HTERT RPE-1 (cell line): ENCODE data around the gene SLC66A2.
"Not testable (repeated sequence)": the region's sequence is repeated elsewhere in the genome, so short reads cannot be mapped to it uniquely, and the experiment has no call there.

Source experiments
- in situ Hi-C: fragments of 300-500 bp; cut with MboI; formaldehyde crosslinking; loops from 4 replicates; pipeline ENCODE4 v1.14.3; 2020; ENCODE audit warnings: low sequenced_read_pairs

Gene SLC66A2

GRCh38 chr18:79869591-79870300 is 81.7 kb downstream of the SLC66A2 start:
- in situ Hi-C loops: no loop called here

- in situ Hi-C loops: no loop called here
Observed at GRCh38 chr18:79868811-79869541, 82.5 kb downstream of the SLC66A2 start.

DNA sequence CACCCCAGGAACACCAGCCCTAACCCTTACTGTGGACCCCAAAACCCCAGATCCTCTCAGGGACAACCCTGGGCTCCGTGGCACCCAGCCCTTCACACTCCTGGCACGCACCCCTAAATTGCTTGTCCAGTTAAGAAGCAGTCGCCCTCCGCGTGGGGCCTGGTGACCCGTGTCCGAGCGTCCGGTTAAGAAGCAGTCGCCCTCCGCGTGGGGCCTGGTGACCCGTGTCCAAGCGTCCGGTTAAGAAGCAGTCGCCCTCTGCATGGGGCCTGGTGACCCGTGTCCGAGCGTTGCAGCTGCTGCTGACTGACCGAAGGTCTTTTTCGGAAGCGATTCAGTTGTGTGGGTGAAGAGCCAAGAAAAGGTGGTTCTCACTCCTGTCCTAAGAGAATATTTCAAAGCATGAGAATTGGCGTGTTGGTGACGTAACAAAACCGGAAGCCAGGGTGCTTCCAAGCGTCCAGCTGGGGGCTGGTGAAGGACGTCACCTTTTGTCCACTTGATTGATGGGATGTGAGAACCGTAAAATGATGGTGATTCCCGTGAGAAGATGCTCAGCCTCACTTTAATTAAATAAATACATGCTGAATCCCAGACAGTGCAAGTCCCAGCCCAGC is 83.2 kb downstream of the SLC66A2 start:
- in situ Hi-C loops: no loop called here

- in situ Hi-C loops: no loop called here
Observed at GRCh38 chr18:79867666-79868065, 83.8 kb downstream of the SLC66A2 start.

DNA sequence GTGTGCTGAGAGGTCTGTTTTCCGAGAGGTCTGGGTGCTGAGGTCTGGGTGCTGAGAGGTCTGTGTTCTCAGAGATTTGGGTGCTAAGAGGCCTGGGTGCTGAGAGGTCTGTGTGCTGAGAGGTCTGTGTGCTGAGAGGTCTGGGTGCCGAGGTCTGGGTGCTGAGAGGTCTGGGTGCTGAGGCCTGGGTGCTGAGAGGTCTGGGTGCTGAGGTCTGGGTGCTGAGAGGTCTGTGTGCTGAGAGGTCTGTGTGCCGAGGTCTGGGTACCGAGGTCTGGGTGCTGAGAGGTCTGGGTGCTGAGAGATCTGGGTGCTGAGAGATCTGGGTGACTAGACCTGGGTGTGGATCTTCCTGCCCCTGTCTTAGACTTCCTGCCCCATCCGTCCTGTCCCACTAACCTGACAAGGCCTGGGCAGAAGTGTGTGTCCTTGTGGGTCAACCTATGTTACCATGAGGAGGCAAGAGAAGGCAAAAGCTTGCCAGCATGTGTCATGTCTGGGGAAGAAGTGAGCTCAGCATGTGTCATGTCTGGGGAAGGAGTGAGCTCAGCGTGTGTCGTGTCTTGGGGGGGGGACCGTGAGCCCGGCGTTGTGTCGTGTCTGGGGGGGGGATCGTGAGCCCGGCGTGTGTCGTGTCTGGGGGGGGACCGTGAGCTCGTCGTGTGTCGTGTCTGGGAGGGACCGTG is 84.4 kb downstream of the SLC66A2 start:
- in situ Hi-C loops: no loop called here

- in situ Hi-C loops: not testable (repeated sequence)
Observed at GRCh38 chr18:79865951-79866350, 85.5 kb downstream of the SLC66A2 start.

- in situ Hi-C loops: not testable (repeated sequence)
Observed at GRCh38 chr18:79864955-79865354, 86.5 kb downstream of the SLC66A2 start.

- in situ Hi-C loops: no loop called here
Observed at GRCh38 chr18:79864006-79864725, 87.3 kb downstream of the SLC66A2 start.

DNA sequence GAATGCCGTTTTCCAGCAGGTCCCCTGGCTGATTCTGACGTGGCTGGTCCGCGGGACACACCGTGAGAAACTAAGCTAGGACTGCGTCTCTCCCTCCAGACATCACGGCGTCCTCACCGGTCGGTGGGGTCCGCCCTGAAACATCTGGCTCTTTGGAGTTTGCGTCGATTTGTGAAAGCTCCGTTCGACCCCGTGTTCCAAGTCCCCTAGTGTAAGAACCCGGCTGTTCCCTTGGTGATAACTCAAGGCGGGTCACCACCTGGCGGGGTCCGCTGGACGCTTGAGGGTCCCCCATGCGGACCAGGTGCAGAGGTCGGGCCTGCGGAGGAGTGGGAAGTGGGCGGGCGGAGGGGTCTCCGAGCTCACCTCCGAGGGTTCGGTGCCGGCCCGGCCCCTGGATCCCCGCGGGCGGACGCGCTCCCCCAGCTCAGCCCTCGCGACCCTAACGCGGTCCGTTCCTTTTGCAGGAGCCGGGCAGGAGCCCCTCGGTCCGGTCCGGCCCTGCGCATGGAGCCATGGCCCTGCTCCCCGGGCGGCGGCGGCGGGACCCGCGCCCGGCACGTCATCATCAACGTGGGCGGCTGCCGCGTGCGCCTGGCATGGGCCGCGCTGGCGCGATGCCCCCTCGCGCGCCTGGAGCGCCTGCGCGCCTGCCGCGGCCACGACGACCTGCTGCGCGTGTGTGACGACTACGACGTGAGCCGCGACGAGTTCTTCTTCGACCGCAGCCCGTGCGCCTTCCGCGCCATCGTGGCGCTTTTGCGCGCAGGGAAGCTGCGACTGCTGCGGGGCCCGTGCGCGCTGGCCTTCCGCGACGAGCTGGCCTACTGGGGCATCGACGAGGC is 88.1 kb downstream of the SLC66A2 start:
- in situ Hi-C loops: no loop called here

DNA sequence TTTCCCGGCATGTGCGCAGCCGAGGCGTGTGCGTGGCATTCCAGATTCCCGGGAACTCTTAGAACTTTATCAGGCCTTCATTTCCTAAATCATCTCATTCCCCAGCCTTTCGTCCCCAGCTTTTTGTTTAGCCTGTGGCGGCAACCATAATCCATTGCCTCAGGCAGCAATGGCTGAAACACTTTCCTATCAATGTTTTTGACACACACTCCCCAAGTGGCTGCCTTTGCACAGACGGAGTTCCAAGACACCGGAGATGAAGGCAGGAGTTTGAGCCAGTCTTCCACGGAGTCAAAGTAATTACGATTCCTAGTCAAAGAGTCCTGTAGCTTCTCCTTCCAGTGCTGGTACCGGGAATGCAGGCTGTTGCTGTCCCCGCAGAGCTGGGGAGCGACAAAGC is 88.9 kb downstream of the SLC66A2 start:
- in situ Hi-C loops: no loop called here

DNA sequence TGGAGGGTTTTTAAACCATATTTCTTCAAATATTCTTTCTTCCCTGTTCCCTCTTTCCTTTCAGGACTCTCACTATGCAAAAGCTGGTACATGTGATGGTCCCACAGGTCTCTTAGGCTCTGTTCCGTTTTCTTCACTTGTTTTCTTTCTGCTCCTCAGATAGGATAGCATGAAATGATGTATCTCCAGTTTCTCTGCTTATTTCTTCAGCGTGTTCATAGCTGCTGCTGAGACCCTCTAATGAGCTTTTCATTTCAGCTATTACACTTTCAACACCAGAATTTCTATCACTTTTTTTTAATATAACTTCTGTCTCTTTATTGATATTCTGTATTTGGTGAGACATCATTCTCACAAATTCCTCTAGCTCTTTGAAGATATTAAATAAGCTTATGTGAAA is 89.8 kb downstream of the SLC66A2 start:
- in situ Hi-C loops: no loop called here

DNA sequence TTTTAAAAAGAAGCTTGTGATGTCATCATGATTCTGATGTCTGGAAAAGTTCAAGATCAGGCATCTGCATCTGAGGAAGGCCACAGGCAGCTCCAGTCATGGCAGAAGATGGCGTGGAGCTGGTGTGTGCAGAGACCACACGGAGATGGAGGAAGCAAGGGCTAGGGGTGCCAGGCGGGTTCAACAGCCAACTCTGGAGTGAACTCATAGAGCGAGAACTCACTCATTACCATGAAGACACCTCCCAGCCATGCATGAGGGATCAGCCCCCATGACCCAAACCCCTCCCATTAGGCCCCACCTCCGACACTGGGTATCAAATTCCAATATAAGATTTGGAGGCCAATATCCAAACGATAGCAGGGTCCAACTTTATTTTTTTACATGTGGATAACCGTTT is 92.1 kb downstream of the SLC66A2 start:
- in situ Hi-C loops: no loop called here

- in situ Hi-C loops: no loop called here
Observed at GRCh38 chr18:79857082-79857671, 94.3 kb downstream of the SLC66A2 start.

GRCh38 chr18:79856119-79857007 is 95.1 kb downstream of the SLC66A2 start:
- in situ Hi-C loops: no loop called here

DNA sequence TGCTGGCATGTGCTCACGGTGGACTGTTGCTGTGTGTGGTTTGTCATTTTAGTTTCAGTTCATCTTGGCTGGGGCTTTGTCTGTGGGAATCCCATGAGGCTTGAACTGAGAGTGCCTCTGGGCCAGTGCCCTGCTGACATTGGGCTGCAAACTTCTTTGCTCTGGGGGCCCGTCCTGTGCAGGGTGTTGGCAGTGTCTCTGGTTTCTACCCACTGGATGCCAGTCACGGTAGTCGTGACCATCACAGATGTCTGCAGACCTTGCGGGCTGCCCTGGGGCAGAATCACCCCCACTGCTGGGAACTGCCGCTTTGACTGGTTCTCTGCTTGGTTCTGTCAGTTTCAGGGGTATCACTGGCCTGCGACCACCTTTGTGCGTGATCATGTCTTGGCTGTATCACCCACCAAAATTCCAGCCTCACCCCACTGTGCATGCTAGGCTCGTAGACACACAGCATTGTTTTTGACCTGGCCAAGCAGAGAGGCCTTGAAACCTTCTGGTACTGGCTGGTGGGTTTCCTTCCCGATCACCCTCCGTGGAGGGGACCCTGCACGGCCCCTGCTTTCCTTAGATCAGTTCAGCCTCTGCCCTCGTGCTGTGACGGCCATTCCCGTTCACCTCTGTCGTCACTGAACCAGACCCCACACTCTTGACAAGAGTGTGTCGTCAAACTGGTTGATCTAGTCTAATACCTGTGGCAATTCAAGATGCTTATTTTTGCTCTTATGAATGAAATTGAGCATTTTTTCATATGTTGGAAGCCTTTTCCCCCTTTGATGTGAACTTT is 96.1 kb downstream of the SLC66A2 start:
- in situ Hi-C loops: no loop called here

- in situ Hi-C loops: no loop called here
Observed at GRCh38 chr18:79853993-79854364, 97.5 kb downstream of the SLC66A2 start.

DNA sequence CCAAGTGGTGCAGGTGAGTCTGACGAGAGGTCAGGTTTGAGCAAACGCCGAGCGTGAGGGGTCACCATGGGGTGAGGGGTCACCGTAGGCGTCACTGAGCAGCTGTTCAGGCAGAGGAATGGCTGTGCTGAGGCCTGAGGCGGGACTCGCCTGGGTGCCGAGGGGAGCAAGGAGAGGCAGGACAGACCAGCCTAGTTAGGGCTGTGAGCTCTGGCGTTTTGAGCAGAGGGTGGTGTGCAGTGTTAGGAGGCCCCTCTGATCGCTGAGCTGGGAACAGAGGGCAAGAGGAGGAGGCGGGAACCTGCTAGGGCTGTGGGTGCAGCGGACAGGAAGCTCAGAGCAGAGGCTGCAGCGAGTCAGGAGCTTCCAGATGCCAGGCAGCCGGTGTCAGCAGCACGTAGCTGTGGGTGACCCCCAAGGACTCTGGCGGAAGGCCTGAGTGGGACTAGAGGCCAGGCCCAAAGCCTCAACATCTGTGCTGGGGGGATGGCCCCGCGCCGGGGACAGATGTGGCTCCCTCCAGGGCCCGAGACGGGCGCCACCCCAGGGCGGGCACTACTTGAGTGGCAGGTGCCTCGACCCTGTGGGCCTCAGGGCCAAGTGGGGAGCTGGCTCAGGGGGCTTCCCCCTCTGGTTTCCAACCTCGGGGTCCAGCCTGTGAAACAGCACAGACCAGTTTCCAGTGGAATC is 98.0 kb downstream of the SLC66A2 start:
- in situ Hi-C loops: no loop called here
